HG03460 (cell line): ENCODE measurements around the gene SYPL2.
"Not testable (repeated sequence)": the region's sequence is repeated elsewhere in the genome, so short reads cannot be mapped to it uniquely, and the experiment has no call there.

Source experiments
- ATAC-seq: cut with Tn5 transposase; IDR thresholded peaks from one replicate; pipeline ENCODE4 v1.9.1; 2021; ENCODE audit not compliant: unreplicated experiment

SYPL2 gene

DNA sequence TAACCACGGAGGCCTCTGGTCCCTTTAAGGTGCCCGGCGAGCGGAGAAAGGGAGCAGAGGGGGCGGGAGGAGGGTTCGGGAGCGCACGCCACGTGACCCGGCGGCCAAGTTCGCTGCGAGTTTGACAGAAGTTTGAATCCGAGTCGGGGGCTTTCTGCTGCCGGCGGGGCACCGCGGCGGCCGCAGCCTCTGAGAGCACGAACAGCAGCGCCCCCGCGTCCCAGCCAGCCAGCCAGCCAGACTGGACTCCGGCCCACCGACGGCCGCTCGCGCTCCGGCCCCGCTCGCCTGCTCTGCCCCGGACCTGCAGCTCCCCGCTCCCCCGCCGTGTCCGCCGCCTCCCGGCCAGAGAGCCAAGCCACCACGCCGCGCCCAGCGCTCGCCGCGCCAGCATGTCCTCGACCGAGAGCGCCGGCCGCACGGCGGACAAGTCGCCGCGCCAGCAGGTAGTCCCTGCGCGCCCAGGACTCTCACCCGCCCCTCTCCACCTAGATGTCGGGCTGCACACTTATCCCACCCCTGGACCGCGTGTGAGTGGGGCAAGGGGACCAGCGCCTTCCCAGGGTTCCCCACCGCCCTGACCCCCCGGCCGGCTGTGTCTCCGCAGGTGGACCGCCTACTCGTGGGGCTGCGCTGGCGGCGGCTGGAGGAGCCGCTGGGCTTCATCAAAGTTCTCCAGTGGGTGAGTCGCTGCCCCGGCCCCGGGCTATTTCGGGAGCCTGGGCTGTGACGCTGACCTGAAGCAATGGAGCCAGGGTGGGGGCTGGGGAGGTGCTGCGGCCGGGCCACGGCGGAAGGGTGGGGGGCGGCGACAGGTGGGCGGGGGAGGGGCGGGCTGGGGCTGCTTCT lies at the start of gene SYPL2:
SYPL2 (plus strand) TSS at position 95 of the 849 bp plus-strand sequence; CDS start at position 393, 298 bp downstream.
- ATAC-seq, result no peak

DNA sequence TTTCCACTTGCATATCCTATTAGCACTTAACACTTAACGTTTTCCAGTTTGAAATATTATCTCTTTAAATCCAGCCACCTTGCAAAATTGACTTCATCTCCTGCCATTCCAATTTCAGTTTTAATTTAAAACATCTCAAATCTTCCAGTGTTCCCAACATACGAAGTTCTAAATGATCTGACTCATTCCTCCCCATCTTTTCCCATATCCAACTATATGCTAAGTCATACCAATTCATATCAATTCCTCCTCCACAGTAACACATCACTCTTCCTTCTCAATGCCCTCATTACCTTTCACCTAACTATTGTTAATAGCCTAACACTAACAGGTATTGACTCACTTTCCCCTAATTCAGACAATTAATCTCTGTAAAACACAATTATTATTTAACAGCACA lies 42.8 kb upstream of the SYPL2 start:
- ATAC-seq, result no peak

DNA sequence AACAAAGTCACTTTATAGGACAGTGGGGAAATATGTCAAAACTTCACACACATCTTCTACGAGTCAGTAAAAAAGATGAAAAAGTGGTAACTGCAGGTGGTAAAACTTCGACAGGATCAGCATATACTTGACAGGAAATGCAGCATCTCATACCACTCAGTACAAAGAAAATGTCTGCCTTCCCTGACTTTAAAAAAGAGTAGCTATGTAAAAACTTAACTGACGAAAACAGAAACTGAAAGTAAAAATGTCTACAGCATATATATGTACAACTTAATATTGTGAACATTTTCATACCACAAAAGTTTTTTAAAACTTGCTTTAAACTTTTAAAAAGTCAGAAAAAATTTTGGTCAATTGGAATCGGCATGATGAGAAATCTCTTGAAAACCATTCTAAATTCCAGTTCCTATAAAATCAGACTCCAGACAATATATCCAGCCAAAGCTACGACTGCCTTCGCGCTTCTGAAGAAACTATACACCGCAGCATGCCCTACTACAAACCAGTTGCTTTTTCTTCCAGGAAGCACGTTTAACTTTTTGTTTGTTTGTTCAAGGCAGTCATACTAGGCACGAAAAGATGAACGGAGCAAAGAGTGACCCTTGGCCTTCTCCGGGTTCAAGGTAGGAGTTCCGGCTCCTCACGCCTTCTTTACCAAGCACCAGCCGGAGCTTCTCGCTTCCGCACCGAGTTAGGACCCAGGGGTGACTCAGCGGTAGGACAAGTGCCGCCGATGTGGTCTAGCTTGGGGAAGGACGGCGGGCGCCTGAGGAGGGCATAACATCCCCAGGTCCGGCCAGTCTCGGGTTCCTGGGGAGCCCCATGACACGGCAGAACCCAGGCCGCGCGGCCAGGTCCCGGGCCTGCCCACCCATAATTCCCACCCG lies 40.7 kb upstream of the SYPL2 start:
- ATAC-seq, result peak; percentile 29

DNA sequence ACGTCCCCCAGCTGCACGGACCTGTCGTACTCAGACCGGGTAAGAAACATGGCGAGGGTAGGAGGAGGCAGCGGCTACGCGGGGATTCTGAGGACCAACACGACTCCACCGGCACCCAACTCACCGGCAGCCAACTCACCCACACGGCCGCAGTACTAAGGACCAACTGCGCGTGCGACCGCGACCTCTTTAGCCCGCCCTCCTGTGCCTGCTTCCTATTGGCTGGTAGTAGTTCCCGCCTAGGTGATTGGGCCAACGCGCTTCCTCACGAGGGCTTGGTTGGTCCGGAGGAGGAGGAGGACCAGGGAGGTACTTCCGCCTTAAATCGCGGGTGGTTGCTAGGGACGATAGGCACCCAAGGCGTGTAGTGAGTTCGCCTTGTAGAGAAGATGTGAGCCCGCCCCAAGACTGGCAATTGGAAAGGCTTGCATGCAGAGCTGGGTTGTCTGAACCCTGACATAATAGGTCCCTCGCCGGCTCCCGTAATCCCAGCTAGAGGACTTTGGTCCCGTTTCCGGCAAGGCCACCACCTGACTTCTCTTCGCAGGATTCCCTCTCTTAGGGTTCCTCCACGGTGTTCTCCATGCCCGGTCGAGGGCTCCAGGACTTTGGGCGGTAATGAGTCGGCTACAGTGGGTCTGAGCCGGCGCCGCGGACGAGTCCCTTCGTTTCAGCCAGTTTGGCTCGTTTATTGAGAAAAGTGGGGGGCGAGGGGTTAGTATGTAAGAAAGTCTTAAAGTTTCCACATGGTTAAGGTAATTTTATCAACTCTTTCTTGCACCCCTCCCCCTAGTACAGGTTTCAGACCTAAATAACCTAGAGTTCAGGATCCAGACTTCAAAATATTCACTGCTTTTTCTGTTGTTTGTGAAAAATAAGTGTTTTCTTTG lies 39.8 kb upstream of the SYPL2 start, which contains the start of gene PSMA5:
PSMA5 (minus strand) TSS at position 168 of the 890 bp plus-strand sequence; CDS start at position 50, 118 bp downstream.
- ATAC-seq, result peak; percentile 96

DNA sequence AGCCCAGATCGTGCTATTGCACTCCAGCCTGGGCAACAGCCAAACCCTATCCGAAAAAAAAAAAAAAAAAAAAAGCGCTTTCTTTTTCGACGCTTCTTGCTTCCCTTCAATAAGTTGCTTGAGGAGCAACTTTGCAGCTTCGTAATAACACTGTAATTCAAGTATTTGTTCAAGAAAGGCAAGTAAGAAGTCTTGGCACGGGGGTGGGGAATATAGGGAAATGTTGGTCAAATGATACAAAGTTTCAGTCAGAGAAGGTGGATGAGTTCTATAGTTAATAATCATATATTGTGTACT lies 39.2 kb upstream of the SYPL2 start:
- ATAC-seq, result no peak

DNA sequence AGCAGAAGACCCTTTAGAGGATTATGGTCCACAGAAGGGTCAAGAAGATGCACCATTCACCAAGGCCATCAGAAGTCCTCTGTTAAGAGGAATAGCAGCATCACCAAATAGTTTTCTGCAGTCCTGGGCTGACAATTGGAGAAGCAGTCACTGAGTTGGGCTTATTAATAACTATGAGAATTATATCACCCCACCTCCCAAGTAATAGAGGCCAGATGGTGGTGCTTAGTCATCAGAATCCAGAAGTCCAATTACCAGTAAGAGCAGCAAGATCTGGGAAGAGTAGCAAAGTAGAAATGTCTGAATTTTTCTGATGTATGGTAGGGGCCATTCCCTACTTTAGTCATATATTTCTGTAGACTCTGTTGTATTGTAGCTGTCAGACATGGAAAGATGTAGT lies 34.0 kb upstream of the SYPL2 start:
- ATAC-seq, result no peak

DNA sequence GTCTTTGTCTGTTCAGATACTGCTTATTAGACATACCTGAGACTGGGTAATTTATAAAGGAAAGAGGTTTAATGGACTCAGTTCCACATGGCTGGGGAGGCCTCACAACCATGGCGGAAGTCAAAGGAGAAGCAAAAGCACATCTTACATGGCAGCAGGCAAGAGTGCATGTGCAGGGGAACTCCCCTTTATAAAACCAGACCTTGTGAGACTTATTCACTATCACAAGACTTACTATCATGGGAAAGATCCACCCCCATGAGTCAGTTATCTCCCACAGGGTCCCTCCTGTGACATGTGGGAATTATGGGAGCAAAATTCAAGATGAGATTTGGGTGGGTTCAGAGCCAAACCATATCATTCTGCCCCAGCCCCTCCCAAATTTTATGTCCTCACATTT lies 33.0 kb upstream of the SYPL2 start:
- no peak for ATAC-seq

DNA sequence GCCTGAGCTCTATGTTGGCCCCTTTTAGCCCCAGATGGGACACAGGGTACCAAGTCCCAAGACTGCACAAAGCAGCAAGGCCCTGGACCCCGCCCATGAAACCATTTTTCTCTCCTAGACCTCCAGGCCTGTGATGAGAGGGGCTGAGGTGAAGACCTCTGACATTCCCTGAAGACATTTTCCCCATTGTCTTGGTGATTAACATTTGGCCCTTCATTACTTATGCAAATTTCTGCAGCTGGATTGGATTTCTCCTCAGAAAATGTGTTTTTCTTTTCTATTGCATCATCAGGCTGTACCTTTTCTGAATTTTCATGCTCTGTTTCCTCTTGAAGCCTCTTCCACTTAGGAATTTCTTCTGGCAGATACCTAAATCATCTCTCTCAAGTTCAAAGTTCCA lies 31.9 kb upstream of the SYPL2 start:
- no peak for ATAC-seq

DNA sequence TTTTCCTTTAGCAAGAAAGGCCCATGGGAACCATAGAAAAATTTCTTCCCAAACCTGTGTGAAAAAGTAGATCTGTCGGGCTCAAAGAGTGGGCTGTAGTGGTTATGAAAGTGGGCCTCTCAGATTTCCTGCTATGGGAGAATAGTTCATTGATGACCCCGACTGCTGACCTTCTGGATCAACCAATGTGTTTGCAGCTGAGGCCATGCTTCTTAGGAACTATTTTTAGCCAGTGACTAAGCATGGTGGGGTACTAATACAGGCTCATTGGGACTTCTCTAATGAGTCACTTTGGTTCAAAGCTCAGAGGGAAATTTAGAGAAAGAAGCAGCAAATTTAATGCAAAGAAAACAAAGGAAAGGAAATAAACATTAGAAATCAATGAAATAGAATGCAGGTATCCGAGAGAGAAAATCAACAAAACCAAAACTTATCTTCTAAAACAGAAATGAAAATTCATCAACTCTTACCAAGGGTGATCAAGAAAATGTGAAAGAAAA lies 27.5 kb upstream of the SYPL2 start:
- ATAC-seq, result no peak

DNA sequence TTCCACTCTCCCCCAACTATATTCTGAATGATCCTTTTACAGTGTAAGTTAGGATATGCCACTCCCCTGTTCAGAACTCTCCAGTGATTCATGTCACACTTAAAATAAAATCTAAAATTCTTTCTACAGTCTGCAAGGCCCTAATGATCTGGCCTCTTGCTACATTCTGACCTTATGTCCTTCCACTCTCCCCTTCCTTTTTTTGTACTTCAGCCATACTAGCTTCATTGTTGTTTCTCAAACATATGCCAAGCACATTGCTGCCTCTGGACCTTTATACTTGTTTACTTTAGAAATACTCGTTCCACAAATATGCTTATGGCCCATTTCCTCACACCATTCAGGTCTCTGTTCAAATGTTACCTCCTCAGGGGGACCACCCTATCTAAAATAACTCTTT lies 25.3 kb upstream of the SYPL2 start:
- no peak for ATAC-seq

DNA sequence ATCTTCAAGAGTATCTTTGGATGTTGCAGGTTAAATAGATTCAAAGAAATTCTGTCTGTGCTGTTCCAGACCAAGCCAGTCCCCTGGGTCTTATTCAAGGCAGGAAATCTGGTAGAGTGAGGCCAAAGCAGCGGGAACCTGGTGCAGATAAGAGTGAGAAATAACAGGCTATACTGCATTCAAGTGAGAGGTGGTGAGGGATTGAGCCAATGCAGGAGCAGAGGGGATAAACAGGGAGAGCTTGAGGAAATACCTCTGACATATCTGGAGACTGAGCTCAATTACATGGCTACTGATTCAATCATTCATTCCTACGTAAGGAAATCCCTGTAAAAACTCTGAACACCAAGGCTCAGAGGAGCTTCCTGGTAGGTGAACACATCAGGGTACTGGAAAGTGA lies 22.9 kb upstream of the SYPL2 start:
- no peak for ATAC-seq

DNA sequence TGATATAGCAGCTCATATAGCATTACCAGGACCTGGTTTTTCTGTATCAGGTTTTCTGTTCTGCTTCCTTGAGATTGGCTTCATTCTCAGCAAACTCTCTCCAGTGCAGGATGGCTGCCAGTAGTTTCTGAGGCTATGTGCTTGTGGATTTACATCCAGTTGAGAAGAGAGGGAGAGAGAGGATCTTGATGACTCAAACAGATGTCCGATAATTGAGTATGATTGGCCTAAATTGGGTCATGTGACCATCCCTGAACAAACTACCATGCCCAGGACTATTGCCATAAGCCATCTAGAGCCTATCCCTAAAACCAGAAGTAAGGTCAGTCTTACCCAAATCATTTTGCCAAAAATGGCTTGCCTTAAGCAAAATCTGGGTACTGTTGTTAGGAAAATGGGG lies 22.0 kb upstream of the SYPL2 start:
- no peak for ATAC-seq

DNA sequence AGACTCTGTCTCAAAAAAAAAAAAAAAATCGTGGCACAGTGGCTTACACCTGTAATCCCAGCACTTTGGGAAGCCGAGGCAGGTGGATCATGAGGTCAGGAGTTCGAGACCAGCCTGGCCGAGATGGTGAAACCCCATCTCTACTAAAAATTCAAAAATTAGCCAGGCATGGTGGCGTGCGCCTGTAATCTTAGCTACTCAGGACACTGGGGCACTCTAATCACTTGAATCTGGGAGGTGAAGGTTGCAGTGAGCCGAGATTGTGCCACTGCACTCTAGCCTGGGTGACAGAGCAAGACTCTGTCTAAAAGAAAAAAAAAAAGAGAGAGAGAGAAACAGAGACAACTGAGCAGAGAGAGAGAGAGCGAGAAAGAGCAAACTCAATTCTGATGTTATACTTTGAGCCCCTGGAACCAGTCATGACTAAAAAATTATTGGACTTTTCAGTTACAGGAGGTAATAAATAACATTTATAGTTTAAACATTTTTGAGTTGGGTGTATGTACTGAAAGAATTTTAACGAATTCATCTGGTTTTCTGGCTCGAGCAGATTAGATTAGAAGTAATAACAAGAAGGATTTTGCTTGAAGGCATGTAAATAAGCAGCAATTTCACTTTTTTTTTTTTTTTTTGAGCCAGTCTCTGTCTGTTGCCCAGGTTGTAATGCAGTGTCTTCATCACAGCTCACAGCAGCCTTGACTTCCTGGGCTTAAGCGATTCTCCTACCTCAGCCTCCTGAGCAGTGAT lies 20.2 kb upstream of the SYPL2 start:
- not testable (repeated sequence) for ATAC-seq

DNA sequence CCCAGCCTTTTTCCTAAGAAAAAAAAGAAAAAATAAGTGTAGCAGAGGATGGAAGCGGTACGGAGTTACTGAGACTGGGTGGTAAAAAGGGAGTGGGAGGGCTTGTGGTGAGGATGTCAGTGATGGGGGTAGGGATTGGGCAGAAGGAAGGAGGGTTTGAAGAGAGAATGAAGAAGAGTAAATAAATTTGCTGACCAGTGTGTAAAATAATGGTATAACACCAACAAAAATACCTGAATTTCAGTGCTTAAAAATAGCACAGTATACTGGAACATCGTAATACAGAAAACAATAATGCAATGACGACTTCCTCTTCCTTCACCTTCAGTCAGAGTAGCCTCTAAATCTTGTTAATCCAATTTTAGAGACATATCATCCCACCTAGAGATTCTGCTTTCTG lies 18.8 kb upstream of the SYPL2 start:
- no peak for ATAC-seq

DNA sequence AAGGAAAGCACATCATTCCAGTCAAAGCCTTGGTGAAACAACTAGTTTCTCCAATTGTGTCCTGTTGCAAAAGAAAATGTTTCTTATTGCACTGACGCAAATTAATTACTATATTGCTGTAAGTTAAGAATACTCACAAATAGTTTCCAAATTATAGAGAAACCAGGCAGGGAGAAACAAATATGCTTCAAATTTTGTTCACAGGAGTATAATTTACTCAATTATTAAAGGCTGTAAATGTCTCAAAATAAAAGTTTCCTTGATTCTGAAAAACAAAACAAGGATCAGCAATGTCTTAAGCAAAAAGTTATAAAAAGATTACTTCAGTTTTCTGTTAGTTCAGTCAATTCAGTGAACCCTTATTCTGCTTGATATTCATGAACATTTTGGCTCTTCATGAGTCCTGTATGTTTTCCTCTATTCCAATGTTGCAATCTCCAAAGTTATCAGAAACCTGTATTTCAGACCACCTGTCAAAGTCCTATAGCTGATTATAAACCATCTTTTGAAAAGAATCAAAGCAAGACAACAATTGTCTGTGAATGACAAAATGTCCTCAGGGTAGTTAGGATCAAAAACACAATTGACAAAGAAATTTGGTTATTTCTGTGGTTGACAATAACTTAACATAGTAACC lies 11.7 kb upstream of the SYPL2 start:
- no peak for ATAC-seq

DNA sequence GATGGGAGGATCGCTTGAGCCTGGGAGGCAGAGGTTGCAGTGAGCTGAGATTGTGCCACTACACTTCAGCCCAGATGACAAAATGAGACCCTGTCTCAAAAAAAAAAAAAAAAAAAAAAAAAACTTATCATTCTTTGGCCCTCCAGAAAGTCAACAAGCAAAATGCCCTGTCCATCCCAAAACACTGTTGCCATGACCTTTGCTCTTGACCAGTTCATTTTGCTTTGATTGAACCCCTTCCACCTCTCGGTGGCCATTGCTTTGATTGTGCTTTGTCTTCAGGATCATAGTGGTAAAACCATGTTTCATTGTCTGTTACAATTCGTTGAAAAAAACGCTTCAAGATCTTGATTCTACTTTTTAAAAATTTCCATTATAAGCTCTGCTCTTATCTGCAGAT lies 8.5 kb upstream of the SYPL2 start:
- no peak for ATAC-seq

DNA sequence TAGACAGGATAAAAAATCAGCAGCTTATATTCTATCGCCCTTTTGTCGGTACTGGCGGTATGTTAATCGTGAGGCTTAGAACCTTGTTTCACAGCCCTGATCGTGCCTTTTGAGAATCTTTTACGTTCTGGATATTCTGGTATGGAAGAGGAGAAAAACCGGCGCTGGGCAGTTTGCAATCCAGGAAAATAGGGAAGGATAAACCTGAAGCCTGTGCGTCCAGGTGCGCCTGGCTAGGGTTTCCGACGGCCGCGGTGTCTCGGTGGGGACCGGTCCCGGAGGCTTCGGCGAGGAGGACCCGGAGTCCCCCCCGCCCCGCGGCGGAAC lies 258 bp upstream of the SYPL2 start:
- no peak for ATAC-seq

DNA sequence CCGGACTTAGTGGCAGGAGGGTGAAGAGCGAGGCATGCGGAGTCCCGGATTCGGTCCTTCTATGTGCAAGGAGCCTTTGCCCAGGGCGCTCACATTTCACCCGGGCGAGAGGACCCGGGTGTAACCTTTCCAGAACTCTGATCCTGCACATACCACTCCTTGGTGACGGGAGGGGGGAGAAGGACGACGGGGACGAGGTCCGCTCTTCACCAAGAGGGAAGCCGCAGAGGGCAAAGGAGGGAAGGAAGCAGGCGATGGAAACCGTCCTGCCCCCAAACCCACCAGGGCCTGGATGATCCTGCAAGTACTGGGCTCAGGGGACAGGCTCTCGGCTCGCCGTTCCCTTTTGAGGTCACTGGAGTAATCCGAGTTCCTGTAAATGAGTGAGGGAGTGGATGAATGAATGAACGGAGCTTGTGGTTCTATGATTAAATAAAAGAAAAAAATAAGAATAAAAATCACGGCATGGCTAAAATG lies 993 bp downstream of the SYPL2 start:
- ATAC-seq, result no peak

DNA sequence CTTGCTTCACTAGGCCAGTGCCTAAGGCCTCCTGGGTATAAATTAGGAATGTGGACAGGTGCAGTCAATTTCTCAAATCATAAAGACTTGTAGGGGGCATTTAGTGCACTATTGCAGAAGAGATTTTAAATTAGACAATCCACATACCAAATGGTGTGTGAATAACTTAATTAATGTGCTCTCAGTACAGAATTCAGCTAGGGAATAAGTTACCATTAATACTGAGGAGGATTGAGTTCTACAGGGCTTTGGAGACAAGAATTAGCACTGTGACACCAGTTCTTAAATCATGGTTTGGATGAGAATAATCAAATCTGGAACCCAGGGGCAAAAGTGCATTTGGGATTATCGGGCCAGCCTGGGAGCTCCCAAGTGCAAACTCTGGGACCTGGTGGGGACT lies 1.7 kb downstream of the SYPL2 start:
- ATAC-seq, result no peak

DNA sequence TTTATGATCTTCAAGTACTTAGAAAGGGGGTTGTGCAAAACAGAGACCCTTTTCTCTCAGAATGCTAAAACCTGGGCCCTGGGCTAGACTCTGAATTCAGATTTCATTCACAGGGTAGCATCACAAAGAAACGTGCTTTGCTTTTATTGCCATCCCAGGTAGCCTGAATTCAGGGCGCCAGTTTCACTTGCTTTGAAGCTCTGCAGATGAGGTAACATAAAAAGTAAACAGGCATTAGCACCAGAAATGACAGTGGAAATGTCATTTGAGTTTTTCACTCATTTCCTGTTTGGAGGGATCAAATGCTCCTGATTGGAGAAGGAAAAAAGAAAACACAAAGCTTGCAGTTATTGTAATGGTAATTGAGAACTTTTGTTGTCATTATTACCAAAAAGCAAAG lies 2.6 kb downstream of the SYPL2 start:
- ATAC-seq, result no peak
